ENCODE results near the gene TRAF3. TPM values are rescaled to one million over a fixed set of nuclear protein-coding genes. Genes with fewer than 3 reads are reported as not detected.

TRAF3 gene
- total and polyA plus RNA-seq, 2 experiments from 2014 or later = 6.3 to 19.7 TPM

- Histone ChIP-seq H3K4me3 (no peak overlapping the region), H3K36me3 (no peaks in the 10 kb centered on the region), H3K4me1 (ENCODE audit: low read depth) (no peaks in the 10 kb centered on the region), H3K9me3 (ENCODE audit: low read depth) (no peaks in the 10 kb centered on the region), H3K27ac (no peak overlapping the region), H3K27me3 (no peaks in the 10 kb centered on the region)
- no peak for TF ChIP-seq CTCF (IDR thresholded peaks at IDR 0.05; ENCODE audit: low read depth, low read length)
- no peak for DNase-seq (ENCODE audit: low read depth in 1 of 2, low spot score in 1 of 2)
Measured at GRCh38 chr14:102757646-102758045, 19.6 kb upstream of the TRAF3 start.

- no peak overlapping the region for H3K27ac ChIP-seq
- no peak for DNase-seq (ENCODE audit: low read depth in 1 of 2, low spot score in 1 of 2)
- no peaks in the 10 kb centered on the region for H3K9me3 ChIP-seq (ENCODE audit: low read depth)
- no peaks in the 10 kb centered on the region for H3K27me3 ChIP-seq
- no peak for TF ChIP-seq CTCF (IDR thresholded peaks at IDR 0.05; ENCODE audit: low read depth, low read length)
- no peaks in the 10 kb centered on the region for H3K4me1 ChIP-seq (ENCODE audit: low read depth)
- H3K36me3 ChIP-seq = no peaks in the 10 kb centered on the region
- H3K4me3 ChIP-seq = no peak overlapping the region
Measured at GRCh38 chr14:102758087-102758486, 19.2 kb upstream of the TRAF3 start.

- no peak for TF ChIP-seq CTCF (IDR thresholded peaks at IDR 0.05; ENCODE audit: low read depth, low read length)
- Histone ChIP-seq H3K9me3 (ENCODE audit: low read depth) (no peaks in the 10 kb centered on the region), H3K4me1 (ENCODE audit: low read depth) (no peaks in the 10 kb centered on the region), H3K36me3 (no peaks in the 10 kb centered on the region), H3K27ac (no peak overlapping the region), H3K4me3 (no peak overlapping the region), H3K27me3 (no peaks in the 10 kb centered on the region)
- no peak for DNase-seq (ENCODE audit: low read depth in 1 of 2, low spot score in 1 of 2)
Measured at GRCh38 chr14:102759456-102760187, 17.6 kb upstream of the TRAF3 start.

GRCh38 chr14:102760496-102761193 lies 16.6 kb upstream of the TRAF3 start:
- Histone ChIP-seq H3K36me3 (no peaks in the 10 kb centered on the region), H3K4me1 (ENCODE audit: low read depth) (no peaks in the 10 kb centered on the region), H3K9me3 (ENCODE audit: low read depth) (no peaks in the 10 kb centered on the region), H3K27ac (no peak overlapping the region), H3K4me3 (no peak overlapping the region), H3K27me3 (no peaks in the 10 kb centered on the region)
- no peak for TF ChIP-seq CTCF (IDR thresholded peaks at IDR 0.05; ENCODE audit: low read depth, low read length)
- DNase-seq (ENCODE audit: low read depth in 1 of 2, low spot score in 1 of 2) = no peak

- no peaks in the 10 kb centered on the region for H3K27me3 ChIP-seq
- no peaks in the 10 kb centered on the region for H3K4me1 ChIP-seq (ENCODE audit: low read depth)
- no peak overlapping the region for H3K4me3 ChIP-seq
- H3K27ac ChIP-seq = no peak overlapping the region
- no peak for TF ChIP-seq CTCF (IDR thresholded peaks at IDR 0.05; ENCODE audit: low read depth, low read length)
- no peaks in the 10 kb centered on the region for H3K36me3 ChIP-seq
- H3K9me3 ChIP-seq (ENCODE audit: low read depth) = no peaks in the 10 kb centered on the region
- DNase-seq (ENCODE audit: low read depth in 1 of 2, low spot score in 1 of 2) = no peak
Measured at GRCh38 chr14:102761206-102761605, 16.0 kb upstream of the TRAF3 start.

Measured in cardiac muscle cell (in vitro differentiated cells and primary cell).